SH-SY5Y (cell line): ENCODE results near the gene BABAM2.

ENCODE experiments used
- GATA2 ChIP-seq: IDR thresholded peaks from 2 replicates; pipeline ENCODE4 v1.6.1; 2011; ENCODE audit warnings: mild to moderate bottlenecking, low read depth, low read length
- GATA3 ChIP-seq: IDR thresholded peaks from 2 replicates; pipeline ENCODE4 v1.6.1; 2011; ENCODE audit warnings: low read depth, mild to moderate bottlenecking, low read length, moderate library complexity

- TF ChIP-seq GATA2: no peak
- TF ChIP-seq GATA3: no peak
These were observed 75.9 kb downstream of the BABAM2 start for GRCh38 chr2:27966466-27966865.
